ENCODE measurements around the gene TMC6. TPM values are rescaled to one million over a fixed set of nuclear protein-coding genes. Genes with fewer than 3 reads are reported as not detected.

The TMC6 gene
- total and polyA plus RNA-seq, 2 of the 13 experiments (the other 11 are each of a cell fraction or from before 2014, with no cell fraction given): 48.4 to 99.1 TPM

DNA sequence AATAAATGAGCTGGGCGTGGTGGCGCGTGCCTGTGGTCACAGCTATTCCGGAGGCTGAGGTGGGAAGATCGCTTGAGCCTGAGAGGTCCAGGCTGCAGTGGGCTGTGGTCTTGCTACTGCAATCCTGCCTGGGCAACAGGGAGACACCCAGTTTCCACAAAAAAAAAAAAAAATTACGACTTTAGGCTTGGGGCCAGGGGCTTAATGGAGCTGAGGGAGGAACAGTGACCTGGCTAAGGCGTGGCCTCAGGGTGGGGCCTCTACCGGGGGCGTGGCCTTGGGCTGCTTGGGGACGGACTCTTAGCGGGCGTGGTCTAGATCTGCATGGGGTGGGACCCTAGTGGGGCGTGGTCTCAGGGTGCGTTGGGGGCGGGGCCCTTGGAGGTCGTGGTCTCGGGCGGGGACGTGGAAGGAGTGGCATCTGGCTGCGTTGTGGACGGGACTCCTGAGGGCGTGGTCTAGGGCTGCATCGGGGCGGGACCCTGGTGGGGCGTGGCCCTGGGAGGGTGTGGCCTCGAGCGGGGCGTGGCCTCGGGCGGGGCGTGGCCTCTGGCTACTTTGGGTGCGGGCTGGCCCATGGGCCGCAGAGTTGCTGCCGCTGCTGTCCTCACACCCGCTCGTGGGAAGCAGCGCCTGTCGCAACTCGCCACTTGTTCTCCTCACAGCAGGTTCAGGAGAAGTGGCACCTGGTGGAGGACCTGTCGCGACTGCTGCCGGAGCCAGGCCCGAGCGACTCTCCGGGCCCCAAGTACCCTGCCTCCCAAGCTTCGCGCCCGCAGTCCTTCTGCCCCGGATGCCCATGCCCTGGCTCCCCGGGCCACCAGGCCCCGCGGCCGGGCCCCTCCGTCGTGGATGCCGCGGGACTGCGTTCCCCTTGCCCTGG, 11.9 kb upstream of the TMC6 start (continued):
- TF ChIP-seq, protein P1, sequence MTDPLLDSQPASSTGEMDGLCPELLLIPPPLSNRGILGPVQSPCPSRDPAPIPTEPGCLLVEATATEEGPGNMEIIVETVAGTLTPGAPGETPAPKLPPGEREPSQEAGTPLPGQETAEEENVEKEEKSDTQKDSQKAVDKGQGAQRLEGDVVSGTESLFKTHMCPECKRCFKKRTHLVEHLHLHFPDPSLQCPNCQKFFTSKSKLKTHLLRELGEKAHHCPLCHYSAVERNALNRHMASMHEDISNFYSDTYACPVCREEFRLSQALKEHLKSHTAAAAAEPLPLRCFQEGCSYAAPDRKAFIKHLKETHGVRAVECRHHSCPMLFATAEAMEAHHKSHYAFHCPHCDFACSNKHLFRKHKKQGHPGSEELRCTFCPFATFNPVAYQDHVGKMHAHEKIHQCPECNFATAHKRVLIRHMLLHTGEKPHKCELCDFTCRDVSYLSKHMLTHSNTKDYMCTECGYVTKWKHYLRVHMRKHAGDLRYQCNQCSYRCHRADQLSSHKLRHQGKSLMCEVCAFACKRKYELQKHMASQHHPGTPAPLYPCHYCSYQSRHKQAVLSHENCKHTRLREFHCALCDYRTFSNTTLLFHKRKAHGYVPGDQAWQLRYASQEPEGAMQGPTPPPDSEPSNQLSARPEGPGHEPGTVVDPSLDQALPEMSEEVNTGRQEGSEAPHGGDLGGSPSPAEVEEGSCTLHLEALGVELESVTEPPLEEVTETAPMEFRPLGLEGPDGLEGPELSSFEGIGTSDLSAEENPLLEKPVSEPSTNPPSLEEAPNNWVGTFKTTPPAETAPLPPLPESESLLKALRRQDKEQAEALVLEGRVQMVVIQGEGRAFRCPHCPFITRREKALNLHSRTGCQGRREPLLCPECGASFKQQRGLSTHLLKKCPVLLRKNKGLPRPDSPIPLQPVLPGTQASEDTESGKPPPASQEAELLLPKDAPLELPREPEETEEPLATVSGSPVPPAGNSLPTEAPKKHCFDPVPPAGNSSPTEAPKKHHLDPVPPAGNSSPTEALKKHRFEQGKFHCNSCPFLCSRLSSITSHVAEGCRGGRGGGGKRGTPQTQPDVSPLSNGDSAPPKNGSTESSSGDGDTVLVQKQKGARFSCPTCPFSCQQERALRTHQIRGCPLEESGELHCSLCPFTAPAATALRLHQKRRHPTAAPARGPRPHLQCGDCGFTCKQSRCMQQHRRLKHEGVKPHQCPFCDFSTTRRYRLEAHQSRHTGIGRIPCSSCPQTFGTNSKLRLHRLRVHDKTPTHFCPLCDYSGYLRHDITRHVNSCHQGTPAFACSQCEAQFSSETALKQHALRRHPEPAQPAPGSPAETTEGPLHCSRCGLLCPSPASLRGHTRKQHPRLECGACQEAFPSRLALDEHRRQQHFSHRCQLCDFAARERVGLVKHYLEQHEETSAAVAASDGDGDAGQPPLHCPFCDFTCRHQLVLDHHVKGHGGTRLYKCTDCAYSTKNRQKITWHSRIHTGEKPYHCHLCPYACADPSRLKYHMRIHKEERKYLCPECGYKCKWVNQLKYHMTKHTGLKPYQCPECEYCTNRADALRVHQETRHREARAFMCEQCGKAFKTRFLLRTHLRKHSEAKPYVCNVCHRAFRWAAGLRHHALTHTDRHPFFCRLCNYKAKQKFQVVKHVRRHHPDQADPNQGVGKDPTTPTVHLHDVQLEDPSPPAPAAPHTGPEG (CRISPR knock-in tag; IDR thresholded peaks at IDR 0.05): no peak
- TF ChIP-seq SAP130 (CRISPR knock-in tag; IDR thresholded peaks at IDR 0.05; ENCODE audit: low read depth) (peak; percentile 54), TMF1 (CRISPR knock-in tag; IDR thresholded peaks at IDR 0.05; ENCODE audit: low read depth) (no peak), ZBTB38 (CRISPR knock-in tag; IDR thresholded peaks at IDR 0.05) (peak; percentile 91), NCOR1 (IDR thresholded peaks at IDR 0.05; ENCODE audit: borderline replicate concordance, low read length) (peak; percentile 58; the same call in 1 of the 2 replicates), HNRNPLL (IDR thresholded peaks at IDR 0.05; ENCODE audit: low read depth, low read length, poor library complexity, severe bottlenecking) (peak; percentile 75), ASH2L (IDR thresholded peaks at IDR 0.05; ENCODE audit: insufficient read length, low read depth, low read length) (peak; percentile 53), JUNB (CRISPR knock-in tag; IDR thresholded peaks at IDR 0.05; ENCODE audit: borderline replicate concordance) (no peak), ZNF232 (CRISPR knock-in tag; IDR thresholded peaks at IDR 0.05; ENCODE audit: borderline replicate concordance) (no peak), CHD2 (IDR thresholded peaks at IDR 0.05; ENCODE audit: low read depth, low read length) (no peak), IRX3 (CRISPR knock-in tag; IDR thresholded peaks at IDR 0.05; ENCODE audit: borderline replicate concordance, low read depth) (no peak), ETV5 (CRISPR knock-in tag; IDR thresholded peaks at IDR 0.05; ENCODE audit: borderline replicate concordance) (no peak), ZC3H4 (CRISPR knock-in tag; IDR thresholded peaks at IDR 0.05; ENCODE audit: borderline replicate concordance) (no peak), MED8 (CRISPR knock-in tag; IDR thresholded peaks at IDR 0.05; ENCODE audit: insufficient replicate concordance) (peak; percentile 24), SIN3A (IDR thresholded peaks at IDR 0.05; ENCODE audit: borderline replicate concordance, low read depth, low read length) (no peak; the same call in 1 of the 2 replicates), ZNF33B (CRISPR knock-in tag; IDR thresholded peaks at IDR 0.05) (no peak)
- TF ChIP-seq, protein P2, sequence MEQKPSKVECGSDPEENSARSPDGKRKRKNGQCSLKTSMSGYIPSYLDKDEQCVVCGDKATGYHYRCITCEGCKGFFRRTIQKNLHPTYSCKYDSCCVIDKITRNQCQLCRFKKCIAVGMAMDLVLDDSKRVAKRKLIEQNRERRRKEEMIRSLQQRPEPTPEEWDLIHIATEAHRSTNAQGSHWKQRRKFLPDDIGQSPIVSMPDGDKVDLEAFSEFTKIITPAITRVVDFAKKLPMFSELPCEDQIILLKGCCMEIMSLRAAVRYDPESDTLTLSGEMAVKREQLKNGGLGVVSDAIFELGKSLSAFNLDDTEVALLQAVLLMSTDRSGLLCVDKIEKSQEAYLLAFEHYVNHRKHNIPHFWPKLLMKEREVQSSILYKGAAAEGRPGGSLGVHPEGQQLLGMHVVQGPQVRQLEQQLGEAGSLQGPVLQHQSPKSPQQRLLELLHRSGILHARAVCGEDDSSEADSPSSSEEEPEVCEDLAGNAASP (CRISPR knock-in tag; IDR thresholded peaks at IDR 0.05; ENCODE audit: borderline replicate concordance): no peak
- TF ChIP-seq, protein P3, sequence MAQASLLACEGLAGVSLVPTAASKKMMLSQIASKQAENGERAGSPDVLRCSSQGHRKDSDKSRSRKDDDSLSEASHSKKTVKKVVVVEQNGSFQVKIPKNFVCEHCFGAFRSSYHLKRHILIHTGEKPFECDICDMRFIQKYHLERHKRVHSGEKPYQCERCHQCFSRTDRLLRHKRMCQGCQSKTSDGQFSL (CRISPR knock-in tag; IDR thresholded peaks at IDR 0.05): no peak
- TF ChIP-seq, protein P4, sequence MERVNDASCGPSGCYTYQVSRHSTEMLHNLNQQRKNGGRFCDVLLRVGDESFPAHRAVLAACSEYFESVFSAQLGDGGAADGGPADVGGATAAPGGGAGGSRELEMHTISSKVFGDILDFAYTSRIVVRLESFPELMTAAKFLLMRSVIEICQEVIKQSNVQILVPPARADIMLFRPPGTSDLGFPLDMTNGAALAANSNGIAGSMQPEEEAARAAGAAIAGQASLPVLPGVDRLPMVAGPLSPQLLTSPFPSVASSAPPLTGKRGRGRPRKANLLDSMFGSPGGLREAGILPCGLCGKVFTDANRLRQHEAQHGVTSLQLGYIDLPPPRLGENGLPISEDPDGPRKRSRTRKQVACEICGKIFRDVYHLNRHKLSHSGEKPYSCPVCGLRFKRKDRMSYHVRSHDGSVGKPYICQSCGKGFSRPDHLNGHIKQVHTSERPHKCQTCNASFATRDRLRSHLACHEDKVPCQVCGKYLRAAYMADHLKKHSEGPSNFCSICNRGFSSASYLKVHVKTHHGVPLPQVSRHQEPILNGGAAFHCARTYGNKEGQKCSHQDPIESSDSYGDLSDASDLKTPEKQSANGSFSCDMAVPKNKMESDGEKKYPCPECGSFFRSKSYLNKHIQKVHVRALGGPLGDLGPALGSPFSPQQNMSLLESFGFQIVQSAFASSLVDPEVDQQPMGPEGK (CRISPR knock-in tag; IDR thresholded peaks at IDR 0.05): no peak

Measured in HepG2 (cell line).